Measurements from ENCODE around the gene TXNDC9.
"Not testable (repeated sequence)": the region's sequence is repeated elsewhere in the genome, so short reads cannot be mapped to it uniquely, and the experiment has no call there.

The TXNDC9 gene

DNA sequence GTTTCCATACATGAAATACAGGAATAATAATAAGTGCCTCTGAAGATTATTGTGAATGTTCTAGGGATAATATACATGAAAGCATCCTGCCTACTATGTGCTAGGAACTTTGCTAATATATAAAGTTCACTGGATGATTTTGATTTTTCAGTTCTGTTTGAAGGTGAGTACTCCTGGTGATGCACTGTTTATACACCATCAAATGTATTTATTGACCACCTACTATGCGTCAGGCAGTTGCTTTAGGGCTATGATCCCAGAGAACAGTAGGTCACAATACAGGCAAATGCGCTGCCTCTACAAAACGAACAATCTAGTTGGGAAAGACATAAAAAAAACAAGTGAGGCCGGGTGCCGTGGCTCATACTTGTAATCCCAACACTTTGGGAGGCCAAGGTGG lies 10.7 kb downstream of the TXNDC9 start:
- DNase-seq (ENCODE audit: low read depth) = no peak

DNA sequence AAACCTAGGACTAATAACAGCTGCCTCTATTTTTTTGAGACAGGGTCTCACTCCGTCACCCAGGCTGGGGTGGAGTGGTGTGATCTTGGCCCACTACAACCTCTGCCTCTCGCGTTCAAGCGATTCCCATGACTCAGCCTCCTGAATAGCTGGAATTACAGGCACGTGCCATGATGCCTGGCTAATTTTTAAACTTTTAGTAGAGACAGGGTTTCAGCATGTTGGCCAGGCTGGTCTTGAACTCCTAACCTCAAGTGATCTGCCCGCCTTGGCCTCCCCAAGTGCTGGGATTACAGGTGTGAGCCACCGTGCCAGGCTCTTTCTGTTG lies 18.3 kb downstream of the TXNDC9 start:
- not testable (repeated sequence) for DNase-seq (ENCODE audit: low read depth)

DNA sequence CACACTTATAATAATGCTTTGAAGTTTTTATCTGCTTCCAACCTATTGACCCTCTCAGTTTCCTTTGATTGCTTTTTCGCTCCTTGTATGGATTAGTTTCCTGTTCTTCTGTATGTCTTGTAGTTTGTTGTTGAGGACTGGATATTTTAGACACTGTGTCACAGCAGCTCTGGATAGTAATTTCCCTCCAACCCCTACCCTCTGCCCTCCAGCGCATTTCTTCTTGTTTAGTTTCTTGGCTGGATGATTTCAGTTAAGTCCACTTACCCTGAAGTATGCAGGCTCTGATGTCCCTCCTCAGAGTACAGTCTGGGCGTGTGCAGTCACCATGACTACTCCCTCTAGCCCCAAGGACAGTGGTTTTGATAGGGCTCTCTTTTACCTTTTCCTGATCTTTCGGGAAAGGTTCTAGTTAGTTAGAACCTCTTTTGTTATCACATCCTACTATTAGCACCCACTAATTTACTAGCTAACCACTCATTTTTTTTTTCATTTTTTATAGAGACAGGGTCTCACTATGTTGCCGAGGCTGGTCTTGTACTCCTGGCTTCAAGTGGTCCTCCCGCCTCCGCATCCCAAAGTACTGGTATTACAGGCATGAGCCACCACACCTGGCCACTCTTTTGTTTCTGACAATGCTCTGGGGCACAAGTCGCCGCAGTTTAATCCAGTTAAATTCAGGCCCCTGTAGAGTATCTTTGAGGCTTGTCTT lies 18.8 kb downstream of the TXNDC9 start:
- no peak for DNase-seq (ENCODE audit: low read depth)

DNA sequence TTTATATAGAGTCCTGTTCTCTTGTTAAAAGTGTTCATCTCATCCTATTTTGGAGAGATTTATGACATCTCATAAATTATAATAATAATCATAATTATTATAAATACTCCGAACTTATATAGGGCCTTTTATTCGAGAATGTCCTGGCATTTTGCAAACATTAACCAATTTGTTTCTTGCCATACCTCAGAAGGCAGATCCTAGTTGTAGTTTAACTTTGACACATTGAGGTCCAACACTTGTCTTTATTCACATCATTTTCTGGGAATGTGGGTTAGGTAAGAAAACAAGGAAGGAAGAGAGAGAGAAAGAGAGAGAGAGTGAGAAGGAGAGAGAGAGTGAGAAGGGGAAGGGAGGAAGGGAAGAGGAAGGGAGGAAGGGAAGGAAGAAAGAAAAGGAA lies 35.0 kb downstream of the TXNDC9 start, which contains the start of gene LYG1:
Gene LYG1, minus strand, starts transcription at position 101 of the 400 bp plus-strand sequence. CDS start 5,527 bp downstream, outside the sequence.
- DNase-seq (ENCODE audit: low read depth) = not testable (repeated sequence)

DNA sequence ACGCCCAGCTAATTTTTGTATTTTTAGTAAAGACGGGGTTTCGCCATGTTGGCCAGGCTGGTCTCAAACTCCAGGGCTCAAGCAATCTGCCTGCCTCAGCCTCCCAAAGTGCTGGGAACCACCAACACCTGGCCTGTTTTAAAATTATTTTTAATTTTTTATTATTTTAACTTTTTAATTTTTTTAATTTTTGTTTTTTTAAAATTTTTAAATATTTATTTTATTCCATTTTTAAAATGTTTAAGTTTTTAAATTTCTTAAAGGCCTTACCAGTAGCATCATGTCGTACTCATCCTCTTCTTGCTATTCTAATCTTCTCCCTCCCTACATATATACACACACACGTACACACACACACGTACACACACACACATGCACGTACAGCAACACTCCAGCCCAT lies 36.6 kb downstream of the TXNDC9 start:
- DNase-seq (ENCODE audit: low read depth) = no peak

DNA sequence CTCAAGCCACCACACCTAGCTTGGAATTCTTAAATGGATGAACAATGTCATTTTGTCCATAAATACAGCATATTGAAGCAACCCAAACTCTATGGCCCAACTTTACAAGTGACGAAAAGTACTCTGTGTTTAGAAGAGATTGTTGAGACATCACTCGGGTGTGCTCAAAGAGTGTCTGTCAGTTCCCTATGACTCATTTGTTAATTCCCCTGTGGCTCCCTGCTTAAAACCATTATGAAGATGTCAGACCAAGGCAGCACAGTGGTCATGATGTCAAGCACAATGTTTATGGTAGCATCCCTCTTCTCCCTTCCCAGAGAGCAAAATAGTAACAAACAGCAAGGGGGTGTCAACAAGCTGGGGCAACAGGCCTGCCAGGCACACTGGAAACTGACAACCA lies 38.1 kb downstream of the TXNDC9 start:
- no peak for DNase-seq (ENCODE audit: low read depth)

DNA sequence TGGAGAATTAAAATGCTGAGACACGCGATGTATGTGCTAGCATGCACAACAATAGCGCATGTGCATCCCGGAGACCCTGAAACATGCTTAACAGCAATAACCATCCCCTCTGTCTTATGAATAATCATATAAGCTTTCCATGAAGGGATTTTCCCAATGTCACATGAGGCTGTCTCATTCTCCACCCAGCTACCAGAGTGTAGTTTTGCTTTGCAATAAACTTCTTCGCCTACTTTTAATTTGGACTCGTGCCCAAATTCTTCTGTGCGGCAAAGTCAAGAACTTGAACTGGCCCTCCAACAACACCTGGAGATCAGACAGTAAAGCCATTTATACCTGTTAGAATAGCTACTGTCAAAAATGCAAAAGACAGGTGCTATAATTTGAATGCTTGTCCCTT lies 50.6 kb downstream of the TXNDC9 start:
- no peak for DNase-seq (ENCODE audit: low read depth)

DNA sequence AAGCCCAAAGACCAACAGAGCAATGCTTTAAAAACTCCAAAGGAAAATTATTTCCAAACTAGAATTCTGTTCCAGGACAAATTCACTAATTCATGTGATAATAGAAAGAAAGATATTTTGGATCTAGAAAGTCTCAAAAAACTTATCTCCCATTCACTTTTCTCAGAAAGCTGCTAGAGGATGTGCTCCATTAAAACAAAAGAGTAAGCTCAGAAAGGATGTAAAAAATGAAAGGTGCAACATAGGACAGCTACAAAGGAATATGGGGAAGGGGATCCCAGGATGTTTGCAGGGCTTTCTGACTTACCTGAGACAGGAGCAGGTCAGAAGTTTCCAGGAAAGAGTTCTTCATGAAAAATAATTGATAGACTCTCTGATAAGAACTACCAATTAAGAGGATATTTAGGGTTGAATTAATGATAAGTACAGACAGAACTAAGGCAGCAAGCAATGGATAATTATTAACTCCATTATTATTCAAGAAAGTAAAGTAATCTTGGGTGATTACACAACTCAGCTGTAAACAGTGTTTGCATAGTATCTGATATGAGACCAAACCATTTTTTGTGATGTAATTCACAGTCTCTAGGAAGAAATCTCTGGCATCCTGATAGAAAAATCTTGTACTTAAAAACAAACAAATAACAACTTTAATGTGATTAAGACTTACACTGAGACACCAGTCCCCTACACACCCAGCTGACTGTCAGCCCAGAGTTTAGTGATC lies 56.0 kb downstream of the TXNDC9 start:
- DNase-seq (ENCODE audit: low read depth) = no peak

DNA sequence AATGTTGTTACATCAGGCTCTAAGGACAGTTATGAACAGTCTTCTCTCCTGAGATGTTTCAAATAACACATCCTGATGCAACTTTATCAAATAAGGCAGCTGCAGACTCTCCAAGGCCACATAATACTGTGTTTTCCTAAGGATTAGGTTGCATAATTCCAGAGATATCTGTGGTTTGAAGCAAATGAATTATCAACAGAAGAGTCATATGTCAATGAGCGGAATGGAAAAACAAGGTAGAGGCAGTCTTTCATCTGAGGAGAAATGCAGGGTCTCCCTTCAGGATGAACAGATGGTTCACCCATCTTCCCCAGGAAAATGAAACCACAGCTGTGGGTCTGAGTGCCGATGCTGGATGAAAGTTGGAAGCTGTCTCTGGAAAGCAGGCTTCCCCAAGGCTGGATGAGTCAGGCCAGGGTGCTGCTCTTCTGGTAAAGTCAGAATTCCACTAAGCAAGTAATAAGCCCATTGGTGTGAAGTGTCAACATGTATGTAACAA lies 57.3 kb downstream of the TXNDC9 start:
- DNase-seq (ENCODE audit: low read depth) = no peak

DNA sequence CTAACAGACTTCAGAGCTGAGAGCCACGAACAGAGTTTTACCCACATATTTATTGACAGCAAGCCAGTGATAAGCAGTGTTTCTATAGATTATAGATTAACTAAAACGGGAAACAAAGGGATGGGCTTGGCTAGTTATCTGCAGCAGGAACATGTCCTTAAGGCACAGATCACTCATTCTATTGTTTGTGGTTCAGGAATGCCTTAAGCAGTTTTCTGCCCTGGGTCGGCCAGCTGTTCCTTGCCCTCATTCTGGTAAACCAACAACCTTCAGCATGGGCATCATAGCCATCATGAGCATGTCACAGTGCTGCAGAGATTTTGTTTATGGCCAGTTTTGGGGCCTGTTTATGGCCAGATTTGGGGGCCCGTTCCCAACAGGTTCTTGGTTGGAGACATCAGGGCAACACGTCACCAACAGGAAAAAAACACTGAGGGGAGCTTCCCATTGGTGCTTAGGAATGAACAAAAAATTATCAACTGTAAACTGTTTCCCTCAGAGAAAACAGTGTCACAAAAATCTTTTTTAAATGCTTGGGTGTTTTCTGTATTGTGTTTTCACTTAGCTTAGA lies 57.9 kb downstream of the TXNDC9 start:
- not testable (repeated sequence) for DNase-seq (ENCODE audit: low read depth)

DNA sequence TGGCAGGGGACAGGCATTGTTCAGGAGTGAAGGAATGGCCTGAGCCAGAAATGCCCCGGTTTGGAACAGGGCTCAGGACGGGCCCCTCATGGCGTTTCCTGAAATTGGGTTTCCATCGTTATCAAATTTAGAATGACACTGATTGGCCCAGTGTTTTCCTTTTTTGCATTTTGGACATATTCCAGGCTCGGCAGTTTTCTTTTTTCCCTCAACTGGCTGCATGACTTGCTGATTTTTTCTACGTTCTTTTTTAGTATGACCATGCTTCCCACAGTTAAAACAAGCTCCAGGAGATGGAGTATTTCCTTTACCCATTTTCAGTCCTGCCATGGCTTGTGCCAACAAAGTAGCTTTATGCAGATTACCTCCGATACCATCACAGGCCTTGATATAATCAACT lies 60.3 kb downstream of the TXNDC9 start:
- no peak for DNase-seq (ENCODE audit: low read depth)
